Measurements from ENCODE around the gene CELF2. TPM values are rescaled to one million over a fixed set of nuclear protein-coding genes. Genes with fewer than 3 reads are reported as not detected.

CELF2 gene
- total RNA-seq, 1 experiment from 2014 or later: 0.27 TPM

DNA sequence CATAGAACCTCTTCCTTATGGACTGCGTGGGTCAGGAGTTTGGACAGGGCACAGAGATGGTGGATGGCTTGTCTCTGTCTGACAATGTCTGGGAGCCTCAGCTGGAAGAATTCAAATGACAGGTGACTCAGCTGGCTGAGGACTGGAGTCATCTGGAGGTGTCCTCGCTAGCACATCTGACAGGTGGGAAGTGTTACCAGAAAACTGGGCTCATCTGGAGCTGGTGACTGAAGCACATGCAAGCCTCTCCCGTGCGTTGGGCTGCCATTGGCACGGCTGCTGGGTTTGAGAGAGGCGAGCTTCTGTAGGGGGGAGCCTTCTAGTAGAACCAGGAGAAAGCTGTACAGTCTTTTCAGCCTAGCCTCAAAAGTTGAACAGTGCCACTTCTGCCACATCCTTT lies 71.0 kb downstream of the CELF2 start:
- BruUV-seq (replicated peaks): no TSS peak
- H3K36me3 ChIP-seq (ENCODE audit: control insufficient read depth, insufficient read depth, low read length): no peaks in the 10 kb centered on the region
- Mint-ChIP-seq H3K4me1 (ENCODE audit: low read depth, unreplicated experiment) (no peaks in the 10 kb centered on the region), H3K27ac (ENCODE audit: unreplicated experiment) (no peak overlapping the region), H3K4me3 (ENCODE audit: unreplicated experiment) (no peak overlapping the region), H3K36me3 (ENCODE audit: insufficient read depth, unreplicated experiment) (no peaks in the 10 kb centered on the region), H3K27me3 (ENCODE audit: insufficient read depth, unreplicated experiment) (peaks cover 9% of the 10 kb centered on the region), H3K9me3 (ENCODE audit: unreplicated experiment) (no peaks in the 10 kb centered on the region)
- no peaks in the 10 kb centered on the region for H3K9me3 ChIP-seq
- no peaks in the 10 kb centered on the region for H3K27me3 ChIP-seq (replicated peaks; ENCODE audit: control insufficient read depth, insufficient read depth, low read length)
- TF ChIP-seq, protein P1, sequence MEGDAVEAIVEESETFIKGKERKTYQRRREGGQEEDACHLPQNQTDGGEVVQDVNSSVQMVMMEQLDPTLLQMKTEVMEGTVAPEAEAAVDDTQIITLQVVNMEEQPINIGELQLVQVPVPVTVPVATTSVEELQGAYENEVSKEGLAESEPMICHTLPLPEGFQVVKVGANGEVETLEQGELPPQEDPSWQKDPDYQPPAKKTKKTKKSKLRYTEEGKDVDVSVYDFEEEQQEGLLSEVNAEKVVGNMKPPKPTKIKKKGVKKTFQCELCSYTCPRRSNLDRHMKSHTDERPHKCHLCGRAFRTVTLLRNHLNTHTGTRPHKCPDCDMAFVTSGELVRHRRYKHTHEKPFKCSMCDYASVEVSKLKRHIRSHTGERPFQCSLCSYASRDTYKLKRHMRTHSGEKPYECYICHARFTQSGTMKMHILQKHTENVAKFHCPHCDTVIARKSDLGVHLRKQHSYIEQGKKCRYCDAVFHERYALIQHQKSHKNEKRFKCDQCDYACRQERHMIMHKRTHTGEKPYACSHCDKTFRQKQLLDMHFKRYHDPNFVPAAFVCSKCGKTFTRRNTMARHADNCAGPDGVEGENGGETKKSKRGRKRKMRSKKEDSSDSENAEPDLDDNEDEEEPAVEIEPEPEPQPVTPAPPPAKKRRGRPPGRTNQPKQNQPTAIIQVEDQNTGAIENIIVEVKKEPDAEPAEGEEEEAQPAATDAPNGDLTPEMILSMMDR (IDR thresholded peaks at IDR 0.05; ENCODE audit: insufficient read depth in 1 of 2, low read depth in 1 of 2, low read length in 1 of 2, severe bottlenecking in 1 of 2, unreplicated experiment in 1 of 2): no peak
- H3K4me1 ChIP-seq: no peaks in the 10 kb centered on the region
- intact Hi-C loops (cut with micrococcal nuclease; ENCODE audit: unreplicated experiment): no loop called here
- POLR2A ChIA-PET: no interaction called here
- no peak overlapping the region for H3K4me3 ChIP-seq (ENCODE audit: low read depth, low read length)
- CTCF ChIA-PET: no interaction called here
- no peak for DNase-seq

DNA sequence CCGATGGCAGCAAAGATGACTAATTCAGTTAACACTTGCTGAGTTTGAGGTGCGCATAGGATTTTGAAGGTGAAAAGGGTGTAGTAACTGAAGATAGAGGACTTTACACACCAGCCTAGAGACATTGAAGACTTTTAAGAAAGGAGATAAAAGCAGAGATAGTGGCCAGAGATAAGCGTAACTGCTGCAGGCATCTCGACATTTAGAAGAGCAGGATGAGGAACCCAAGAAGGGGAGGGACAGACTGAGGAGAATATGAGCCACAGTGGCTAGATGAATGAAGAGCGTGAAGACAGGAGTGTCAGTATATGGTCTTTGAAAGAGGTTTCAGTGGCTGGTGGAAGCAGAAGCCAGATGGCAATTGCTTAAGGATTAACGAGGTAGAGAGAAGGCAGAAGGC lies 71.6 kb downstream of the CELF2 start:
- ChIA-PET CTCF (no interaction called here), POLR2A (no interaction called here)
- intact Hi-C loops (cut with micrococcal nuclease; ENCODE audit: unreplicated experiment): no loop called here
- Mint-ChIP-seq H3K27me3 (ENCODE audit: insufficient read depth, unreplicated experiment) (peaks cover 7% of the 10 kb centered on the region), H3K36me3 (ENCODE audit: insufficient read depth, unreplicated experiment) (no peaks in the 10 kb centered on the region), H3K27ac (ENCODE audit: unreplicated experiment) (no peak overlapping the region), H3K4me3 (ENCODE audit: unreplicated experiment) (no peak overlapping the region), H3K9me3 (ENCODE audit: unreplicated experiment) (no peaks in the 10 kb centered on the region), H3K4me1 (ENCODE audit: low read depth, unreplicated experiment) (no peaks in the 10 kb centered on the region)
- BruUV-seq (replicated peaks): no TSS peak
- H3K4me1 ChIP-seq: no peaks in the 10 kb centered on the region
- H3K27me3 ChIP-seq (replicated peaks; ENCODE audit: control insufficient read depth, insufficient read depth, low read length): no peaks in the 10 kb centered on the region
- no peak overlapping the region for H3K4me3 ChIP-seq (ENCODE audit: low read depth, low read length)
- TF ChIP-seq, protein P1 (IDR thresholded peaks at IDR 0.05; ENCODE audit: insufficient read depth in 1 of 2, low read depth in 1 of 2, low read length in 1 of 2, severe bottlenecking in 1 of 2, unreplicated experiment in 1 of 2): no peak
- DNase-seq: no peak
- H3K9me3 ChIP-seq: no peaks in the 10 kb centered on the region
- no peaks in the 10 kb centered on the region for H3K36me3 ChIP-seq (ENCODE audit: control insufficient read depth, insufficient read depth, low read length)

DNA sequence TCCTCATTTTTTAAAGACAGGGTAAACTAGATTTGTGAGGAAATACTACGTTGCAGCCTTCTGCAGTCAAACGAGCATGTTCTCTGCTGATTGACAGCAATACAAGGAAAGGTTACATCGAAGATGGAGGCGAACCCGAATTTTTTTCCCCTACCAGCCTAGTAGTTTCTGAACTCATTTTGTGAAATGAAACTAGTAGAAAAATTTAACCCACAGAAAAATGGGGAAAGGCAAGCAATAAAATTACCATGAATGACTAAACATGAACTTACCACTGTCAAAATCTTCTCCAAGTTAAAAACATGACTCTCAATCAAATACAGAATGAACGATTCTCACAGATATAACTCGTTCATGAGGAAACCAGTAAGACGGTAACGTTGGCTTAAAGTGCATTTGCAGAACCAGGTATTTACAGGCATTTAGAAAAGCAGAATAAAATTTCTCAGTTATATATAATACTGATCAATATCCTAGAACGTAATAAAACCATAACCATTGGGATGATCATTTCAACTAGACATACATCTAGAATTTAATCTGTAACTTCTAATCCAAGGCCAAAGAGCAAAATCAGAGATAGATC lies 73.9 kb downstream of the CELF2 start:
- intact Hi-C loops (cut with micrococcal nuclease; ENCODE audit: unreplicated experiment): no loop called here
- no peaks in the 10 kb centered on the region for H3K36me3 Mint-ChIP-seq (ENCODE audit: insufficient read depth, unreplicated experiment)
- no TSS peak for BruUV-seq (replicated peaks)
- Histone ChIP-seq H3K9me3 (no peaks in the 10 kb centered on the region), H3K4me3 (ENCODE audit: low read depth, low read length) (no peak overlapping the region), H3K36me3 (ENCODE audit: control insufficient read depth, insufficient read depth, low read length) (no peaks in the 10 kb centered on the region), H3K4me1 (no peaks in the 10 kb centered on the region), H3K27me3 (replicated peaks; ENCODE audit: control insufficient read depth, insufficient read depth, low read length) (no peaks in the 10 kb centered on the region)
- H3K4me3 Mint-ChIP-seq (ENCODE audit: unreplicated experiment): no peak overlapping the region
- H3K27me3 Mint-ChIP-seq (ENCODE audit: insufficient read depth, unreplicated experiment): peaks cover 13% of the 10 kb centered on the region
- no peaks in the 10 kb centered on the region for H3K9me3 Mint-ChIP-seq (ENCODE audit: unreplicated experiment)
- DNase-seq: no peak
- H3K4me1 Mint-ChIP-seq (ENCODE audit: low read depth, unreplicated experiment): no peaks in the 10 kb centered on the region
- TF ChIP-seq, protein P1 (IDR thresholded peaks at IDR 0.05; ENCODE audit: insufficient read depth in 1 of 2, low read depth in 1 of 2, low read length in 1 of 2, severe bottlenecking in 1 of 2, unreplicated experiment in 1 of 2): no peak
- CTCF ChIA-PET: no interaction called here
- H3K27ac Mint-ChIP-seq (ENCODE audit: unreplicated experiment): no peak overlapping the region
- POLR2A ChIA-PET: no interaction called here
